NCI-H1694 treated with DMSO at 0.1 percent for 48 hours (cell line): Measurements from ENCODE around the gene PRDM16.

Source experiments
- DNase-seq: peaks from one replicate; lab custom pipeline; 2025; lab: John Stamatoyannopoulos, UW

PRDM16 gene

GRCh38 chr1:3207217-3207848, 138.3 kb downstream of the PRDM16 start:
- no peak for DNase-seq

- DNase-seq, result no peak
Measured at GRCh38 chr1:3208819-3209200, 139.8 kb downstream of the PRDM16 start.

GRCh38 chr1:3209201-3209600, 140.2 kb downstream of the PRDM16 start:
- DNase-seq, result no peak

GRCh38 chr1:3211582-3212375, 142.8 kb downstream of the PRDM16 start:
- no peak for DNase-seq

- DNase-seq, result no peak
Measured at GRCh38 chr1:3212453-3213355, 143.7 kb downstream of the PRDM16 start.

- DNase-seq, result no peak
Measured at GRCh38 chr1:3213730-3214129, 144.7 kb downstream of the PRDM16 start.

GRCh38 chr1:3215198-3216014, 146.4 kb downstream of the PRDM16 start:
- DNase-seq, result no peak

GRCh38 chr1:3216015-3216391, 147.0 kb downstream of the PRDM16 start:
- DNase-seq, result no peak

GRCh38 chr1:3217181-3217641, 148.2 kb downstream of the PRDM16 start:
- no peak for DNase-seq

GRCh38 chr1:3217979-3218679, 149.1 kb downstream of the PRDM16 start:
- DNase-seq, result no peak

- DNase-seq, result no peak
Measured at GRCh38 chr1:3219005-3219790, 150.2 kb downstream of the PRDM16 start.

GRCh38 chr1:3219791-3220467, 150.9 kb downstream of the PRDM16 start:
- no peak for DNase-seq

- DNase-seq, result no peak
Measured at GRCh38 chr1:3221112-3222041, 152.4 kb downstream of the PRDM16 start.

GRCh38 chr1:3222042-3222692, 153.2 kb downstream of the PRDM16 start:
- peak; percentile 14 for DNase-seq

- DNase-seq, result no peak
Measured at GRCh38 chr1:3225661-3226060, 156.7 kb downstream of the PRDM16 start.

- no peak for DNase-seq
Measured at GRCh38 chr1:3226191-3226590, 157.2 kb downstream of the PRDM16 start.

- no peak for DNase-seq
Measured at GRCh38 chr1:3226701-3227350, 157.8 kb downstream of the PRDM16 start.

GRCh38 chr1:3227351-3227704, 158.3 kb downstream of the PRDM16 start:
- no peak for DNase-seq
